ENCODE measurements around the gene C19orf38. TPM values are rescaled to one million over a fixed set of nuclear protein-coding genes. Genes with fewer than 3 reads are reported as not detected.

The C19orf38 gene
- total RNA-seq, 1 donor from 2014 or later: 0.62 TPM

DNA sequence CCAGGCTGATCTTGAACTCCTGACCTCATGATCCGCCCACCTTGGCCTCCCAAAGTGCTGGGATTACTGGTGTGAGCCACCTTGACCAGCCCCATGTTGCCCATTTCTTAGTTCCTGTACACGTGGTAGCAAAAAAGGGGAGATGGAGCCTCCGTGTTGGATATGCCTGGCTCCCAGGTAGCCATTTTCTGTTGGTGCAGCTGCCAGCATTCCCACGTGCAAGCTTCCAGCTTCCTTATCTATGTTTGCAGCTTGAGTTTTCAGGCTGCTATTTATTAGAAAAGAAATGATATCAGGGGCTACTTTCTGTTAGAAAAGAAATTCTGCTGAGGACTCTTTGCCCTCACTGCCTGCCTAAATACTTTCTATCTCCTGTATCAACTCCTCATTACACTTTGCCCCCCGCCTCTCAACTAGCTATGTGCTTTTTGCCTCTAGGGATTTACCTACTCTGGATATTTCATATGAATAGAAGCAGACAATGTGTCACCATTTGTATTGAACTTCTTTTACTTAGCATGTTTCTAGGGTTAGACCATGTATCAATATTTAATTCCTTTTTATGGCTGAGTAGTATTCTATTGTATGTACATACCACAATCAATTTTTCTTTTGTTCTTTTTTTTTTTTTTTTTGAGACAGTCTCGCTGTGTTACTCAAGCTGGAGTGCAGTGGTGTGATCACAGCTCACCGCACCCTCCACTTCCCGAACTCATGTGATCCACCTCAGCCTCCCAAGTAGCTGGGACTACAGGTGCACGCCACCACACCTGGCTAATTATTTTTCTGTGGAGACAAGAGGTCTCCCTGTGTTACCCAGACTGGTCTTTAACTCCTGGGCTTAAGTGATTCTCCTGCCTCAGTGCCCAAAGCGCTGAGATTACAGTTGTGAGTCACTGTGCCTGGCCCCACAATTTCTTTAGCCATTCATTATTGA is 8.8 kb upstream of the C19orf38 start:
- Mint-ChIP-seq H3K27me3 (no peaks in the 10 kb centered on the region), H3K9me3 (peaks cover 11% of the 10 kb centered on the region), H3K36me3 (ENCODE audit: low read depth) (peaks cover 12% of the 10 kb centered on the region), H3K4me1 (peaks cover 18% of the 10 kb centered on the region), H3K27ac (no peak overlapping the region), H3K4me3 (no peak overlapping the region)
- DNase-seq: no peak
- POLR2A ChIA-PET: interaction anchor here (0.6 to 1.2 kb wide), 5 partner anchors 16 to 207 kb away, joined by 3 to 16 read pairs (median 4); no protein-coding TSS in a partner anchor
- no peak for ATAC-seq (ENCODE audit: low read depth)
- CTCF ChIA-PET: interaction anchor here (1.3 kb wide), 1 partner anchor 25 kb away, joined by 5 read pairs; no protein-coding TSS in a partner anchor
- intact Hi-C loops (cut with micrococcal nuclease): no loop called here
- no peak for TF ChIP-seq CTCF (IDR thresholded peaks at IDR 0.05)

- POLR2A ChIA-PET: interaction anchor here (0.6 to 0.7 kb wide), 2 partner anchors 21 to 529 kb away, joined by 3 read pairs; no protein-coding TSS in a partner anchor
Observed at GRCh38 chr19:10842788-10843187, 5.4 kb upstream of the C19orf38 start.

GRCh38 chr19:10846500-10847202 is 1.6 kb upstream of the C19orf38 start:
- no peak for TF ChIP-seq CTCF (IDR thresholded peaks at IDR 0.05)

More at GRCh38 chr19:10842788-10843187, 5.4 kb upstream of the C19orf38 start:
- TF ChIP-seq CTCF (IDR thresholded peaks at IDR 0.05): no peak
- H3K4me3 Mint-ChIP-seq: no peak overlapping the region
- ATAC-seq (ENCODE audit: low read depth): no peak
- CTCF ChIA-PET: no interaction called here
- DNase-seq: no peak
- H3K36me3 Mint-ChIP-seq (ENCODE audit: low read depth): peaks cover 3% of the 10 kb centered on the region
- no peaks in the 10 kb centered on the region for H3K4me1 Mint-ChIP-seq
- intact Hi-C loops (cut with micrococcal nuclease): no loop called here
- H3K27ac Mint-ChIP-seq: no peak overlapping the region
- H3K9me3 Mint-ChIP-seq: peaks cover 9% of the 10 kb centered on the region
- peaks cover 3% of the 10 kb centered on the region for H3K27me3 Mint-ChIP-seq

DNA sequence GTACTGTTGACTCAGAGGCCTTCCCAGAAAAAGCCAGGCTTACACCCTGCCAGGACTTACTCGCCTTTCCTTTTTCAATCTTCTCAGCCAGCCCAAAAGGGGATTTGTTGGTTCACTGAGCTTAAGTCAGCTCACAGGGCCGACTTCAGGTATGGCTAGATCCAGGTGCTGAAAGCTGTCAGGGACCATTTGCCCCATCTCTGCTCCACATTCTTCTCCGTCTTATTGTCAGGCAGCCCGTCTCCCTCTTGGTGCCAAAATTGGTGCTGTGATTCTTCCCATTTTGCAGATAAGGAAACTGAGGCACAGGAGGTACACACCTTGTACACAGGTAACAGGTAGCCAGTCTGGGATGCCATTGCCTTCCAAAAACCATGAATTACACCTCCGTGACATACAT is 2.4 kb downstream of the C19orf38 start:
- TF ChIP-seq CTCF (IDR thresholded peaks at IDR 0.05): no peak
- CTCF ChIA-PET: no interaction called here
- H3K4me3 Mint-ChIP-seq: no peak overlapping the region
- peaks cover 3% of the 10 kb centered on the region for H3K36me3 Mint-ChIP-seq (ENCODE audit: low read depth)
- no peak overlapping the region for H3K27ac Mint-ChIP-seq
- ATAC-seq (ENCODE audit: low read depth): no peak
- intact Hi-C loops (cut with micrococcal nuclease): no loop called here
- H3K4me1 Mint-ChIP-seq: peaks cover 5% of the 10 kb centered on the region
- POLR2A ChIA-PET: no interaction called here
- H3K9me3 Mint-ChIP-seq: peaks cover 6% of the 10 kb centered on the region
- no peak for DNase-seq
- H3K27me3 Mint-ChIP-seq: peaks cover 12% of the 10 kb centered on the region

More at GRCh38 chr19:10846500-10847202, 1.6 kb upstream of the C19orf38 start:
- Mint-ChIP-seq H3K36me3 (ENCODE audit: low read depth) (peaks cover 3% of the 10 kb centered on the region), H3K27me3 (peaks cover 12% of the 10 kb centered on the region), H3K27ac (no peak overlapping the region), H3K4me1 (peaks cover 5% of the 10 kb centered on the region), H3K4me3 (no peak overlapping the region), H3K9me3 (peaks cover 6% of the 10 kb centered on the region)
- ATAC-seq (ENCODE audit: low read depth): no peak
- ChIA-PET POLR2A (no interaction called here), CTCF (interaction anchor here (1.0 kb wide), 1 partner anchor 18 kb away, joined by 5 read pairs; no protein-coding TSS in a partner anchor)
- DNase-seq: no peak
- intact Hi-C loops (cut with micrococcal nuclease): no loop called here
